DND-41 (cell line): ENCODE results near the gene ERGIC3.

Source experiments
- EZH2 ChIP-seq: IDR thresholded peaks from 3 replicates; pipeline ENCODE4 v1.6.1; 2012; ENCODE audit warnings: borderline replicate concordance, low read depth, mild to moderate bottlenecking, moderate library complexity, low read length, inconsistent platforms; ENCODE audit not compliant: severe bottlenecking
- TF ChIP-seq, protein P1 (sequence below): IDR thresholded peaks from 2 replicates; pipeline ENCODE4 v1.5.1; 2012; ENCODE audit warnings: borderline replicate concordance, low read length, moderate library complexity, mild to moderate bottlenecking; ENCODE audit not compliant: poor library complexity, severe bottlenecking; ENCODE audit errors: extremely low read depth

DNA sequence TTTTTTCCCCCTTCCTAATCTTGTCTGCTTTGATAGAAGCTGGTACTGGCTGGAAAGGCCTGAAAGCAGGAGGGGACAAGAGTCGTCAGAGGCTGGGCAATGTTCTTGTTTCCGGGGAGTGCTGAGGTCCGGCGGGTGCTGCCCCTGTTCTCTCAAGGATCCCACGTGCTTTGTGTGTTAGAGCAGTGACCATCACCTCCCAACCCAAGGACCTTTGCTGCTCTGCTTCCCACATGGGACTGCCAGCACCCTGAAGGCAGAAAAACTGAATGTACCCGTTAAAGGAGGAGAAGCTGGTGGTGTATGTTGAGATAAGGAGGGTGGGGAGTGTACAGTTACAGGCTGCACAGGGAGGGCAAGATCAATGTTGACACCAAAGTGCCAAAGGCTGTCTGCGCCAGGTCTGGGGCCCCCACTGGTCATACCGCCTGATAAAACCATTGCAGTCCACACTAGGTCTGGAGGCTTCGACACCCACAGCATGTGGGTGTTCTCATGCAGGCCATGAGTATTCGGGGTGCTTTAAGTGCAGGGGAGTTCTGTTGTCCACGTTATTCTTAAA lies 27.4 kb upstream of the ERGIC3 start:
- no peak for TF ChIP-seq EZH2
- TF ChIP-seq, protein P1, sequence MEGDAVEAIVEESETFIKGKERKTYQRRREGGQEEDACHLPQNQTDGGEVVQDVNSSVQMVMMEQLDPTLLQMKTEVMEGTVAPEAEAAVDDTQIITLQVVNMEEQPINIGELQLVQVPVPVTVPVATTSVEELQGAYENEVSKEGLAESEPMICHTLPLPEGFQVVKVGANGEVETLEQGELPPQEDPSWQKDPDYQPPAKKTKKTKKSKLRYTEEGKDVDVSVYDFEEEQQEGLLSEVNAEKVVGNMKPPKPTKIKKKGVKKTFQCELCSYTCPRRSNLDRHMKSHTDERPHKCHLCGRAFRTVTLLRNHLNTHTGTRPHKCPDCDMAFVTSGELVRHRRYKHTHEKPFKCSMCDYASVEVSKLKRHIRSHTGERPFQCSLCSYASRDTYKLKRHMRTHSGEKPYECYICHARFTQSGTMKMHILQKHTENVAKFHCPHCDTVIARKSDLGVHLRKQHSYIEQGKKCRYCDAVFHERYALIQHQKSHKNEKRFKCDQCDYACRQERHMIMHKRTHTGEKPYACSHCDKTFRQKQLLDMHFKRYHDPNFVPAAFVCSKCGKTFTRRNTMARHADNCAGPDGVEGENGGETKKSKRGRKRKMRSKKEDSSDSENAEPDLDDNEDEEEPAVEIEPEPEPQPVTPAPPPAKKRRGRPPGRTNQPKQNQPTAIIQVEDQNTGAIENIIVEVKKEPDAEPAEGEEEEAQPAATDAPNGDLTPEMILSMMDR = no peak
